Measurements from ENCODE around the gene HBA2.
"Not testable (repeated sequence)": the region's sequence is repeated elsewhere in the genome, so short reads cannot be mapped to it uniquely, and the experiment has no call there.

Gene HBA2

GRCh38 chr16:175011-175949 lies 2.6 kb downstream of the HBA2 start:
- DNase-seq (ENCODE audit: low read depth), result no peak

DNA sequence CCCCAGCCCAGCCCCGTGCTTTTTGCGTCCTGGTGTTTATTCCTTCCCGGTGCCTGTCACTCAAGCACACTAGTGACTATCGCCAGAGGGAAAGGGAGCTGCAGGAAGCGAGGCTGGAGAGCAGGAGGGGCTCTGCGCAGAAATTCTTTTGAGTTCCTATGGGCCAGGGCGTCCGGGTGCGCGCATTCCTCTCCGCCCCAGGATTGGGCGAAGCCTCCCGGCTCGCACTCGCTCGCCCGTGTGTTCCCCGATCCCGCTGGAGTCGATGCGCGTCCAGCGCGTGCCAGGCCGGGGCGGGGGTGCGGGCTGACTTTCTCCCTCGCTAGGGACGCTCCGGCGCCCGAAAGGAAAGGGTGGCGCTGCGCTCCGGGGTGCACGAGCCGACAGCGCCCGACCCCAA lies 3.3 kb downstream of the HBA2 start:
- not testable (repeated sequence) for DNase-seq (ENCODE audit: low read depth)

DNA sequence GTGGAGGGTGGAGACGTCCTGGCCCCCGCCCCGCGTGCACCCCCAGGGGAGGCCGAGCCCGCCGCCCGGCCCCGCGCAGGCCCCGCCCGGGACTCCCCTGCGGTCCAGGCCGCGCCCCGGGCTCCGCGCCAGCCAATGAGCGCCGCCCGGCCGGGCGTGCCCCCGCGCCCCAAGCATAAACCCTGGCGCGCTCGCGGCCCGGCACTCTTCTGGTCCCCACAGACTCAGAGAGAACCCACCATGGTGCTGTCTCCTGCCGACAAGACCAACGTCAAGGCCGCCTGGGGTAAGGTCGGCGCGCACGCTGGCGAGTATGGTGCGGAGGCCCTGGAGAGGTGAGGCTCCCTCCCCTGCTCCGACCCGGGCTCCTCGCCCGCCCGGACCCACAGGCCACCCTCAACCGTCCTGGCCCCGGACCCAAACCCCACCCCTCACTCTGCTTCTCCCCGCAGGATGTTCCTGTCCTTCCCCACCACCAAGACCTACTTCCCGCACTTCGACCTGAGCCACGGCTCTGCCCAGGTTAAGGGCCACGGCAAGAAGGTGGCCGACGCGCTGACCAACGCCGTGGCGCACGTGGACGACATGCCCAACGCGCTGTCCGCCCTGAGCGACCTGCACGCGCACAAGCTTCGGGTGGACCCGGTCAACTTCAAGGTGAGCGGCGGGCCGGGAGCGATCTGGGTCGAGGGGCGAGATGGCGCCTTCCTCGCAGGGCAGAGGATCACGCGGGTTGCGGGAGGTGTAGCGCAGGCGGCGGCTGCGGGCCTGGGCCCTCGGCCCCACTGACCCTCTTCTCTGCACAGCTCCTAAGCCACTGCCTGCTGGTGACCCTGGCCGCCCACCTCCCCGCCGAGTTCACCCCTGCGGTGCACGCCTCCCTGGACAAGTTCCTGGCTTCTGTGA lies 4.1 kb downstream of the HBA2 start, which contains the start of gene HBA1:
Gene HBA1, plus strand, starts transcription at position 204 of the 906 bp plus-strand sequence. Its CDS starts 37 bp downstream, at position 241.
- DNase-seq (ENCODE audit: low read depth), result not testable (repeated sequence)

DNA sequence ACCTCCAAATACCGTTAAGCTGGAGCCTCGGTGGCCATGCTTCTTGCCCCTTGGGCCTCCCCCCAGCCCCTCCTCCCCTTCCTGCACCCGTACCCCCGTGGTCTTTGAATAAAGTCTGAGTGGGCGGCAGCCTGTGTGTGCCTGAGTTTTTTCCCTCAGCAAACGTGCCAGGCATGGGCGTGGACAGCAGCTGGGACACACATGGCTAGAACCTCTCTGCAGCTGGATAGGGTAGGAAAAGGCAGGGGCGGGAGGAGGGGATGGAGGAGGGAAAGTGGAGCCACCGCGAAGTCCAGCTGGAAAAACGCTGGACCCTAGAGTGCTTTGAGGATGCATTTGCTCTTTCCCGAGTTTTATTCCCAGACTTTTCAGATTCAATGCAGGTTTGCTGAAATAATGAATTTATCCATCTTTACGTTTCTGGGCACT lies 4.7 kb downstream of the HBA2 start:
- no peak for DNase-seq (ENCODE audit: low read depth)

- no peak for DNase-seq (ENCODE audit: low read depth)
Observed at GRCh38 chr16:177981-178667, 5.4 kb downstream of the HBA2 start.

DNA sequence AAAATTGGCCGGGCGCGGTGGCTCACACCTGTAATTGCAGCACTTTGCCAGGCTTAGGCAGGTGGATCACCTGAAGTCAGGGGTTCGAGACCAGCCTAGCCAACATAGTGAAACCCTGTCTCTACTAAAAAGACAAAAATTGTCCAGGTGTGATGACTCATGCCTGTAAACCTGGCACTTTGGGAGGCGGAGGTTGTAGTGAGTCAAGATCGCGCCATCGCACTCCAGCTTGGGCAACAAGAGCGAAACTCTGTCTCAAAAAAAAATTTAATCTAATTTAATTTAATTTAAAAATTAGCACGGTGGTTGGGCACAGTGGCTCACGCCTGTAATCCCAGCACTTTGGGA lies 6.0 kb downstream of the HBA2 start:
- DNase-seq (ENCODE audit: low read depth), result no peak

GRCh38 chr16:179211-180092 lies 6.8 kb downstream of the HBA2 start:
- DNase-seq (ENCODE audit: low read depth), result no peak

GRCh38 chr16:180101-180675 lies 7.5 kb downstream of the HBA2 start, which contains the start of gene HBQ1:
TSS of gene HBQ1 (plus strand) at chr16:180459. CDS start at chr16:180487, 28 bp downstream.
- DNase-seq (ENCODE audit: low read depth), result no peak

- peak; percentile 34 for DNase-seq (ENCODE audit: low read depth)
Observed at GRCh38 chr16:180681-181564, 8.2 kb downstream of the HBA2 start.

- DNase-seq (ENCODE audit: low read depth), result no peak
Observed at GRCh38 chr16:181565-182021, 8.9 kb downstream of the HBA2 start.

DNA sequence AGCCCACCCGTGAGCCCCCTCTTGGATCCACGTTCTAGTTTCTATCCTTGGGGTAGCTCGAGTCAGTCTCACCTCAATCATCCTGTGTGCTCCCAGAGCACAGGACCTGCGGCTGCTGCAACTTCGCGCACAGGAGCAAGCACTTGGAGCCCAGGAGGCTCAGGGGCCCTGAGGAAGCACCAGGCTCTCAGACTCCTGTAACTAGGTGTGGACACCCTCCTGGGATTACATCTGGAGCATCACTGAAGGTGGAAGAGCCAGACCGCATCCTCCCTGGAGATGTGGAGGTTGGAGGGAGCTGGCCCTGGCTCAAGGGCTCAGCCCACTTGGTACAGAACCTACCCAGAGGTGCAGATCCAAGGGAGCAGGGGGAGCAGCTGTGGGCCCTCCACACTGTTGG lies 10.3 kb downstream of the HBA2 start:
- no peak for DNase-seq (ENCODE audit: low read depth)

GRCh38 chr16:185213-185612 lies 12.5 kb downstream of the HBA2 start:
- no peak for DNase-seq (ENCODE audit: low read depth)

DNA sequence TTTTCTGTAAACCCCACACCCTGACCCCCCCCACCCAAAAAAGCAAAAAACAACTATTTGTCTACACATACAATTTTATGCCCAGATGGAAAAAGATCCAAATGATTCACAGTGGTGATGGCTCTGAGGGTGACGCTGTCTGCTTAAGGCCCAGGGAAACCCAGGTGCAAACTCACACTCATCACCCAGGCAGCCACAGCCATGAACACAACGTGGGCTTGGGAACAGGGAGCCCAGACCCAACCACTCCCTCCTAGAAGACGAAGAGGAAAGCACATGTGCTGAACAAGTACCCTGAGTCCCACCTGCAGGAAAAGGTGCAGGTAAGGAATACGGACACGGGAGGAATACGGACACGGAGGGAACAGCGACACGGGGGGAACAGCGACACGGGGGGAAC lies 13.0 kb downstream of the HBA2 start:
- DNase-seq (ENCODE audit: low read depth), result no peak

GRCh38 chr16:187330-187729 lies 14.7 kb downstream of the HBA2 start:
- DNase-seq (ENCODE audit: low read depth), result no peak

DNA sequence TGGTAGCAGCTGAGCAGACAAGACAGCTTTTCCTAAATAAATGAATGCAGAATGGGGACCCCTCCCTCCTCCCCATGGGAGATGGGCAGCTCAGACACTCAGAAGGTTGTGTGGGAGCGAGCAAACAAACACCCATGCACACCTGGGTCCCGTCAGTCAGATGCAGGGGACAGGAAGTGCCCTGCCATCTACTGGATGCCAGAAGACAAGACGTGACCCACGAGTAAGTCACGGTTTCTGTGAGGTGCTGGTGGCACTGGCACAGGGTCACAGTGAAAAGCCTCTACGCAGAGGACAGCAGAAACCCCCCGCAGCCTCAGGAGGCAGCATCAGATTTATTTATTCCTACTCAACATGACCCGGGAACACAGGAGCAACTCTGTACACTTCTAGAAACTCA lies 16.0 kb downstream of the HBA2 start:
- no peak for DNase-seq (ENCODE audit: low read depth)

- no peak for DNase-seq (ENCODE audit: low read depth)
Observed at GRCh38 chr16:189604-190186, 17.0 kb downstream of the HBA2 start.

- no peak for DNase-seq (ENCODE audit: low read depth)
Observed at GRCh38 chr16:191831-192230, 19.2 kb downstream of the HBA2 start.

DNA sequence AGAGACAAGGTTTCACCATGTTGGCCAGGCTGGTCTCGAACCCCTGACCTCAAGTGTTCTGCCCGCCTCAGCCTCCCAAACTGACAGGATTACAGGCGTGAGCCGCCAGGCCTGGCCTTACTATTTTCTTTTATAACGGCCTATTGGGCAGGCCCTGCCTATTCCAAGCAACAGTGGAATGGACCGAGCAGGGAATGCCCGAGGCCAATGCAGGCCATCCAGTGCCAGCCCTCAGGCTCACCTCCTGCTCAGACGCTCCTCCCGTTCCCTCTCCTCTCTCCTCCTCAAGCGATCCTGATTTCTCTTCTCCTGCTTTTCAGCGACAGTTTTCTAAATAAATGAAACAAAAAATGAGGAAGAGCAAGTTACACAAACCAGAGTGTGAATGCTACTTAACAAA lies 20.0 kb downstream of the HBA2 start:
- no peak for DNase-seq (ENCODE audit: low read depth)

DNA sequence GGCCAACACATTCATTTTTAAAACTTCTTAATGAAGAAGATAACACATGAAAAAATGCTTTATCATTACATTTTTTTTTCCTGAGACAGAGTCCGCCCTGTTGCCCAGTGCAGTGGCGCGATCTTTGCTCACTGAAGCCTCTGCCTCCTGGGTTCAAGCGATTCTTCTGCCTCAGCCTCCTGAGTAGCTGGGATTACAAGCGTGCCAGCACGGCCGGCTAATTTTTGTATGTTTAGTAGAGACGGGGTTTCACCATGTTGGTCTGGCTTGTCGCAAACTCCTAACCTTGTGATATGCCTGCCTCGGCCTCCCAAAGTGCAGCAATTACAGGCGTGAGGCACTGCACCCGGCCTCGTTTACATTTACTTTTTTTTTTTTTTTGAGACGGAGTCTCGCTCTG lies 20.8 kb downstream of the HBA2 start:
- no peak for DNase-seq (ENCODE audit: low read depth)
